GM12873 (cell line): Measurements from ENCODE around the gene RCSD1.

Experiments used
- TF ChIP-seq, protein P1 (sequence below): IDR thresholded peaks from 2 replicates; pipeline ENCODE4 v1.5.1; 2012; ENCODE audit warnings: low read depth, mild to moderate bottlenecking, moderate library complexity, low read length, control low read depth; ENCODE audit not compliant: insufficient read depth; ENCODE audit errors: missing control alignments

The RCSD1 gene, protein sequence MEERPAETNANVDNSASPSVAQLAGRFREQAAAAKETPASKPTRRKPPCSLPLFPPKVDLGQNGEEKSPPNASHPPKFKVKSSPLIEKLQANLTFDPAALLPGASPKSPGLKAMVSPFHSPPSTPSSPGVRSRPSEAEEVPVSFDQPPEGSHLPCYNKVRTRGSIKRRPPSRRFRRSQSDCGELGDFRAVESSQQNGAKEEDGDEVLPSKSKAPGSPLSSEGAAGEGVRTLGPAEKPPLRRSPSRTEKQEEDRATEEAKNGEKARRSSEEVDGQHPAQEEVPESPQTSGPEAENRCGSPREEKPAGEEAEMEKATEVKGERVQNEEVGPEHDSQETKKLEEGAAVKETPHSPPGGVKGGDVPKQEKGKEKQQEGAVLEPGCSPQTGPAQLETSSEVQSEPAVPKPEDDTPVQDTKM

DNA sequence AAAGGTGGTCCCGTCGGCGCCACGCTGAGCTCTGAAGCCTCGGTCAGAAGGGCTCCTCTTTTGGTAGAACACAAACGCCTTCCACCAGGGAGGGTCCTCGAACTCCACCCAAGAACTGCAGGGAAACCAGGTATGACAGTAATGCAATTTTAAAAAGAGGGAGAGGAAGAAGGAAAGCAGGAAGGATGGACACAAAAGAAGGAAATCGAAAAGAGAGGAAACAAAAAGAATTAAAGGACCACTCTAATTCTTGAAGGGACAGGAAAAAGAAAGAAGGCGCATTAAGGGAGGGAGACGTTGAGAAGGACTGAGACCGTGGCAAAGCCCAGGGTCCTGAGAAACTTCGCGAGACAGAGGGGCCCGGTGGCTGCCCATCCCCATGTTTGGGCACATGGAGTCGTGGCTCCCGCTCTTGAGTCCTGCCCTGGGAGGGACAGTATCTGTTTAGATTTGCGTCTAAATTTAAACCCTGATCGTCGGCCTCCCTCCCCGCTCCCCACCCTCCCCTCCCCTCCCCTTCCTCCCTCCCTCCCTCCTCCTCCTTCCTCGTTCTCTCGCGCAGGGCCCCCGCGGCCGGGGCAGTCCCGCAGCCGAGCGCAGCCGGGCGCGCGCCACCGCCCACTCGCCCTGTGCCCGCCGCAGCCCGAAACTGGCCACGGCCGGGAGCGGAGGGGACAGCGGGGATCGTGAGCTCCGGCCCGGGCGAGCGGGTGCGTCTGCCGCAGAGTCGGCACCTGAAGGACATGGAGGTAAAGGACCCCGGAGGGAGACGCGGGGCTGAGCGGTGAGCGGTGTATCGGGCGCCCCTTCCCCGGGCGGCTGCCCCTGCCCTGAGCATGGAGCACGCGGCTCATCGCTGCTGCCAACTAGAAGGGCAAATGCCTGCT lies at the start of gene RCSD1:
Gene RCSD1, plus strand, starts transcription at position 552 of the 887 bp plus-strand sequence. Its CDS starts 192 bp downstream, at position 744.
- TF ChIP-seq, protein P1, sequence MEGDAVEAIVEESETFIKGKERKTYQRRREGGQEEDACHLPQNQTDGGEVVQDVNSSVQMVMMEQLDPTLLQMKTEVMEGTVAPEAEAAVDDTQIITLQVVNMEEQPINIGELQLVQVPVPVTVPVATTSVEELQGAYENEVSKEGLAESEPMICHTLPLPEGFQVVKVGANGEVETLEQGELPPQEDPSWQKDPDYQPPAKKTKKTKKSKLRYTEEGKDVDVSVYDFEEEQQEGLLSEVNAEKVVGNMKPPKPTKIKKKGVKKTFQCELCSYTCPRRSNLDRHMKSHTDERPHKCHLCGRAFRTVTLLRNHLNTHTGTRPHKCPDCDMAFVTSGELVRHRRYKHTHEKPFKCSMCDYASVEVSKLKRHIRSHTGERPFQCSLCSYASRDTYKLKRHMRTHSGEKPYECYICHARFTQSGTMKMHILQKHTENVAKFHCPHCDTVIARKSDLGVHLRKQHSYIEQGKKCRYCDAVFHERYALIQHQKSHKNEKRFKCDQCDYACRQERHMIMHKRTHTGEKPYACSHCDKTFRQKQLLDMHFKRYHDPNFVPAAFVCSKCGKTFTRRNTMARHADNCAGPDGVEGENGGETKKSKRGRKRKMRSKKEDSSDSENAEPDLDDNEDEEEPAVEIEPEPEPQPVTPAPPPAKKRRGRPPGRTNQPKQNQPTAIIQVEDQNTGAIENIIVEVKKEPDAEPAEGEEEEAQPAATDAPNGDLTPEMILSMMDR = no peak

DNA sequence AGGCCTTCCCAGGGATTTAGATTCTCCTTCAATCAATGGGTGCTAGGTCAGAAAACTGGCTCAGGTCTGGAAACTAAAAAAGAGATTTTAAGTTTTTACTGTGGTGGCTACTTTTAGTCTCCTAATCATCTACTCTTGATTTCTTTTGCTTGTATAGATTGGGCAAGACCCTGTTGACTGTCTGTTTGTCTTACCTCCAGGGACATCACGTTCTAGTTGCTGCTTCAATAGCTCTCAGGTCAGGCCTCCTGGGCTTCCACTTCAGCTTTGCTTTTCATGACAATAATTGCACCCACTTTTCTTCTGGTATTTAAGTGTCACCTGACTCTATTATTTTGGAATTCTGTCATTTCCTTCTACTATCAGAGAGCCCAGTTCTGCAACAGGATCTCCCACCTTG lies 48.0 kb upstream of the RCSD1 start:
- TF ChIP-seq, protein P1 = no peak

DNA sequence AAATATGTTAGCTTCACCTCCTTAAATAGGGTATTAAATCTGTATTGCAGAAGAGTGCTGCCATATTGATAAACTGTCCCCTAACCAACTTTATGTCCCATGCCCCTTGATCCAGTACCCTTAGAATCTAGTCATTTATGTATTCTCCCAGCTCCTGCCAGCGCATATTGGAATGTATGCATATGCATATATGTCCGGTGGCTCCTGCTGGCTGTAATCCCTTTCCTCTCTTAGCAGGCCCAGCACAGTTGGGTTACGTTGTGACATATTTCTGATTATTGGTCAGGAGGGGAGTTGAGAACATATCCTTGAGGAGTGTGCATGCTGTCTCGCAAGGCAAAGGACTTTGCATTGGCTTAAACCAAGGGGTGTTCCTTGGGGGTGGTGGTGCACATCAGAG lies 47.3 kb upstream of the RCSD1 start:
- TF ChIP-seq, protein P1 = no peak

DNA sequence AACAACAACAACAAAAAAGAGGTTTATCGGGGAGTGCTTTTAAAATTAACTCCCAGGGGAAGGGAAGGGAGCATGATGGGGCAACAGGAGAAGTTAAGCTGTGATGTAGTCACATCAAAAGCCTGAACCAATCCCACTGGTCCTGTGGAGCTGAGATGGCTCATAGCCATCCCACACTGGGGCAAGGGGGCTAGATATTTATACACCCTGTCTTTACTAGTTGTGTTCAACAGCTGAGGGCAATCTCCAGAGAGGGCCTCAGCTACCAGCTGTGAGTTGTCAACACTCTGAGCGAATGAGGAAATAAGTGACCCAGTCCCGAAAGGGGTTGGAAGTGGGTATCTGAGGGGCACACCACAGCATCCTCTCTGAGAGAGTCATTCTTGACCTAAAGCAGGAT lies 45.5 kb upstream of the RCSD1 start:
- TF ChIP-seq, protein P1 = no peak

DNA sequence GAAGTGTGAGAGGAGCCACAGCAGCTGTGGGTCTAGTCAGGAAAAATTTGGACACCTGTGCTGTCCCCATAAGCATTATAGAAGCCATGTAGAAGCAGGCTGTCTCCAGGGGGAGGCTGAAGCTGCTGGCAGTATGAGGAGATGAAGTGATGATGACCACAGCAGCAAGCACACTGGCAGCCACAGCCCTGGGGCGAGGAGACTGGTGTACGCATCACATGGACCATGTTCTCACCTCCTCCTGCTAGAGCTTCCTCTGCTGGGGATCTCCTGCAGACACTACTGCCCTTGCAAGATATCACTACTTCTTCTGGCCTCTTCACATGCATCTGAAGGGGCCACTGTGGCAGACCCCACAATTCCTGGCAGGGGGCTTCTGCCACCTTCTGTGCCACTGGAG lies 42.7 kb upstream of the RCSD1 start:
- TF ChIP-seq, protein P1 = no peak

DNA sequence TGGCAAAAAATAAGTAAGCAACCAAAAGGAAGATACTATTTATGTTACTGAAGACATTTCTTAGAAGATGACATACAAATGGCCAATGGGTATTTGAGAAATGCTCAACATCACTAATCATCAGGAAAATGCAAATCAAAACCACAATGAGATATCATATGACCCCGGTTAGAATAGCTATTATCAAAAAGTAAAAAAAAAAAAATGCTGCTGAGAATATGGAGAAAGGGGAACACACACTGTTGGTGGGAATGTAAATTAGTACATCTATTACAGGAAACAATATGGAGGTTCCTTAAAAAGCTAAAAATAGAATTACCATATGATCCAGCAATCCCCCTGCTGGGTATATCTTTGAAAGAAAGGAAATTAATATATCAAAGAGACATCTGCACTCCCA lies 42.2 kb upstream of the RCSD1 start:
- TF ChIP-seq, protein P1 = no peak

DNA sequence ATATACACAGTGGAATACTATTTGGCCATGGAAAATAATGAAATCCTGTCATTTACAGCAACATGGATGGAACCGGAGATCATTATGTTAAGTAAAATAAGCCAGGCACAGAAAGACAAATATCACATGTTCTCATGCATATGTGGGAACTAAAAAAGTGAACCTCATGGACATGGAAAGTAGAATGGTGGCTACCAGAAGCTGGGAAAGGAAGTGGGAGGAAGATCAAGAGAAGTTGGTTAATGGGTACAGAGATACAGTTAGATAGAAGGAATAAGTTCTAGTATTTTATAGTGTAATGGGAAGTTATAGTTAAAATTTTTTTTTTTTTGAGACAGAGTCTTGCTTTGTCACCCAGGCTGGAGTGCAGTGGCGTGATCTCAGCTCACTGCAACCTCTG lies 41.7 kb upstream of the RCSD1 start:
- TF ChIP-seq, protein P1 = no peak
